Epithelial cell of esophagus (primary cell): ENCODE measurements around the gene PTCD1.

Experiments used
- DNase-seq: peaks from one replicate; pipeline ENCODE4 v3.0.0; 2010; ENCODE audit warnings: low read depth
- H3K4me3 ChIP-seq: 2 replicates; pipeline ENCODE4 v1.5.1; 2011; ENCODE audit warnings: mild to moderate bottlenecking, low read length, control low read depth
- CTCF ChIP-seq: IDR thresholded peaks from 2 replicates; pipeline ENCODE4 v1.5.1; 2011; ENCODE audit warnings: low read depth, mild to moderate bottlenecking, low read length, control low read depth, inconsistent platforms; ENCODE audit not compliant: insufficient read depth; ENCODE audit errors: missing control alignments

The PTCD1 gene

DNA sequence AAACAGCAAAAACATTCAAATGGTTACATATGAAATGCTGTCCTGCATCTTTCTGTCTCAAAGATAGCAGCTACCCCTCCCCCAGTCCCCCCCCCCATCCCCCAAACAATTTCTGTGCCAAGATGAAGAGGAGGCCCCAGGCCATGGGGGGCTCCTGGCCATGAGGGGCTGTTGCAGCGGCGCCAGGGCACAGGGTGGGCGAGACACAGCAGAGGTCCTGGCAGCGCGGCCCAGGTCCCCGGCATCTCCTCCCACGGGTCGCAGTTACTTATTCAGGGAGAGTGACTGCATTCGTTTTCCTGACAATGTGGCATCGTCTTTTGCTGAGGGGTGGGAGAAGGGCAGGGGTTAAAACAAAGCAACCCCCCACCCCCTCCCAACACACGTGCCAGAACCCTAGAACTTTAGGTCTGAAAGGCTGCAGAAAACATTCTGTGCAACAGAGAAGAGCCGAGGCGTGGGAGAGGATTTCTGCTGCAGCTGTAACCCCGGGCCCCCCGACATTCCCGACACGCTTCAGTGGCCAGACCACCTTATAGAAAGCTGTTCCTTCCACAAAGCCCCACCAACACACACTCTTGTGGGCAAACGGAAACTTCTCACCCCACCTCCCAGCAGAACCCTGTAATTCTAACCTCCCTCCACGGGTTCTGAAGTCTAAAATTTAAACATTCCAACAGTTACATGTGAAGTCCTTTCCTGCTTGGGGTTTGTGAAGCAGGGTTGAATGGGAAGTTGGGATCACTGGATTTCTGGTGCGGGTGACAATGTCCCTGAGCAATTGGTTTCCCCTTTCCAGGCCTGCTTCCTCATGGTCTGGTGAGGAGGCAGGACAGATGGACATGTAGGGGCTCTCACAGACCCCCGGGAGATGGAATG is 41.9 kb downstream of the PTCD1 start:
- TF ChIP-seq CTCF: no peak
- DNase-seq: no peak
- H3K4me3 ChIP-seq: no peak overlapping the region

GRCh38 chr7:99395616-99396327 is 42.8 kb downstream of the PTCD1 start:
- H3K4me3 ChIP-seq: no peak overlapping the region
- no peak for DNase-seq
- TF ChIP-seq CTCF: no peak

- no peak for DNase-seq
- no peak overlapping the region for H3K4me3 ChIP-seq
- no peak for TF ChIP-seq CTCF
Observed at GRCh38 chr7:99394188-99394502, 44.5 kb downstream of the PTCD1 start.

- no peak for TF ChIP-seq CTCF
- no peak for DNase-seq
- peak overlapping the region; percentile 57 for H3K4me3 ChIP-seq
Observed at GRCh38 chr7:99393355-99394187, 45.0 kb downstream of the PTCD1 start.

- peak overlapping the region; percentile 57 for H3K4me3 ChIP-seq
- peak; percentile 72 for DNase-seq
- TF ChIP-seq CTCF: no peak
Observed at GRCh38 chr7:99392659-99393354, 45.8 kb downstream of the PTCD1 start.

DNA sequence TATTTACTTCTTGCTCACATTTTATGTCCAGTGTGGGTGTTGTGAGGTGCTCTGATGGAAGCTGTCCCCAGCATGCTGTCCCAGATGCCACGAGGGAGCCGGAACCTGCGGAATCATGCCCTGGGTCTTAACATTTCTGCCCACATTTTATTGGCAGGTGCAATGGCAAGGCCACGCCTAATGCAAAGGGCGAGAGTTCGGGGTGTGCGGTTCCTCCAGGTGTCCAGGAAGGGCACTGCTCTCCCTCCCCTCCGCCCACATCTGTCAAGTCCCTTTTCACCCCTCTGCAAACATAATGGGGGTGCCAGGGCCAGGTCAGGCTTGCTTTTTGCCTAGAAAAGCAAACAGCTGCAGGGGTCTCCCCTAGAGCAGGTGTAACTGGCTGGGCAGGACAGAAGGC is 46.6 kb downstream of the PTCD1 start:
- no peak for DNase-seq
- TF ChIP-seq CTCF: no peak
- no peak overlapping the region for H3K4me3 ChIP-seq
